HL-60 (cell line): ENCODE results near the gene ZNF860.

Experiments
- TF ChIP-seq, protein P1 (sequence below): IDR thresholded peaks from one replicate; pipeline ENCODE4 v1.5.1; 2011; ENCODE audit warnings: low read length, control low read depth, inconsistent platforms; ENCODE audit not compliant: insufficient read depth
- TF ChIP-seq, protein P2 (sequence below): IDR thresholded peaks from 2 replicates; pipeline ENCODE4 v1.6.1; 2012; ENCODE audit warnings: low read depth; ENCODE audit not compliant: insufficient replicate concordance

DNA sequence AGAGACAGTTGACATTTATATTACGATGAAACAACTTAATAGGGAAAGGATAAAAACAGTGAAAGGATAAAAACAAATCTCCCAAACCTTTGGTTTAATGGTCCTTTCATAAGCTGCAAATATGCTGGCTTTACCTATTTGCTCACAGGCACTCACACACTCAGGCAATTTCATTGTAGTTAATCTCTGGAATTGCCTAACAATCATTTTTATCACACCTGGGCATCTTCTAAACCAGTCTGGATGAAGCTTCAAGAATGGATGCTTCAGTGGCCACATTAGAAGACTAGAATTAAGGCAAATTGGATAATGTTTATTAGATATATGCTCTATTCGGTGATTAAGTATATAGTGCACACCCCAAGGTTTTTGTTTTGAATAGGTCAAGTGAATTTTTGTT lies 14.0 kb upstream of the ZNF860 start:
- TF ChIP-seq, protein P1, sequence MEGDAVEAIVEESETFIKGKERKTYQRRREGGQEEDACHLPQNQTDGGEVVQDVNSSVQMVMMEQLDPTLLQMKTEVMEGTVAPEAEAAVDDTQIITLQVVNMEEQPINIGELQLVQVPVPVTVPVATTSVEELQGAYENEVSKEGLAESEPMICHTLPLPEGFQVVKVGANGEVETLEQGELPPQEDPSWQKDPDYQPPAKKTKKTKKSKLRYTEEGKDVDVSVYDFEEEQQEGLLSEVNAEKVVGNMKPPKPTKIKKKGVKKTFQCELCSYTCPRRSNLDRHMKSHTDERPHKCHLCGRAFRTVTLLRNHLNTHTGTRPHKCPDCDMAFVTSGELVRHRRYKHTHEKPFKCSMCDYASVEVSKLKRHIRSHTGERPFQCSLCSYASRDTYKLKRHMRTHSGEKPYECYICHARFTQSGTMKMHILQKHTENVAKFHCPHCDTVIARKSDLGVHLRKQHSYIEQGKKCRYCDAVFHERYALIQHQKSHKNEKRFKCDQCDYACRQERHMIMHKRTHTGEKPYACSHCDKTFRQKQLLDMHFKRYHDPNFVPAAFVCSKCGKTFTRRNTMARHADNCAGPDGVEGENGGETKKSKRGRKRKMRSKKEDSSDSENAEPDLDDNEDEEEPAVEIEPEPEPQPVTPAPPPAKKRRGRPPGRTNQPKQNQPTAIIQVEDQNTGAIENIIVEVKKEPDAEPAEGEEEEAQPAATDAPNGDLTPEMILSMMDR, result no peak
- TF ChIP-seq, protein P2, sequence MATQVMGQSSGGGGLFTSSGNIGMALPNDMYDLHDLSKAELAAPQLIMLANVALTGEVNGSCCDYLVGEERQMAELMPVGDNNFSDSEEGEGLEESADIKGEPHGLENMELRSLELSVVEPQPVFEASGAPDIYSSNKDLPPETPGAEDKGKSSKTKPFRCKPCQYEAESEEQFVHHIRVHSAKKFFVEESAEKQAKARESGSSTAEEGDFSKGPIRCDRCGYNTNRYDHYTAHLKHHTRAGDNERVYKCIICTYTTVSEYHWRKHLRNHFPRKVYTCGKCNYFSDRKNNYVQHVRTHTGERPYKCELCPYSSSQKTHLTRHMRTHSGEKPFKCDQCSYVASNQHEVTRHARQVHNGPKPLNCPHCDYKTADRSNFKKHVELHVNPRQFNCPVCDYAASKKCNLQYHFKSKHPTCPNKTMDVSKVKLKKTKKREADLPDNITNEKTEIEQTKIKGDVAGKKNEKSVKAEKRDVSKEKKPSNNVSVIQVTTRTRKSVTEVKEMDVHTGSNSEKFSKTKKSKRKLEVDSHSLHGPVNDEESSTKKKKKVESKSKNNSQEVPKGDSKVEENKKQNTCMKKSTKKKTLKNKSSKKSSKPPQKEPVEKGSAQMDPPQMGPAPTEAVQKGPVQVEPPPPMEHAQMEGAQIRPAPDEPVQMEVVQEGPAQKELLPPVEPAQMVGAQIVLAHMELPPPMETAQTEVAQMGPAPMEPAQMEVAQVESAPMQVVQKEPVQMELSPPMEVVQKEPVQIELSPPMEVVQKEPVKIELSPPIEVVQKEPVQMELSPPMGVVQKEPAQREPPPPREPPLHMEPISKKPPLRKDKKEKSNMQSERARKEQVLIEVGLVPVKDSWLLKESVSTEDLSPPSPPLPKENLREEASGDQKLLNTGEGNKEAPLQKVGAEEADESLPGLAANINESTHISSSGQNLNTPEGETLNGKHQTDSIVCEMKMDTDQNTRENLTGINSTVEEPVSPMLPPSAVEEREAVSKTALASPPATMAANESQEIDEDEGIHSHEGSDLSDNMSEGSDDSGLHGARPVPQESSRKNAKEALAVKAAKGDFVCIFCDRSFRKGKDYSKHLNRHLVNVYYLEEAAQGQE, result no peak
